KG1 (cell line): ENCODE data around the gene HCFC1.

Source experiments
- DNase-seq: peaks from one replicate; lab custom pipeline; 2025; lab: John Stamatoyannopoulos, UW

Gene HCFC1

DNA sequence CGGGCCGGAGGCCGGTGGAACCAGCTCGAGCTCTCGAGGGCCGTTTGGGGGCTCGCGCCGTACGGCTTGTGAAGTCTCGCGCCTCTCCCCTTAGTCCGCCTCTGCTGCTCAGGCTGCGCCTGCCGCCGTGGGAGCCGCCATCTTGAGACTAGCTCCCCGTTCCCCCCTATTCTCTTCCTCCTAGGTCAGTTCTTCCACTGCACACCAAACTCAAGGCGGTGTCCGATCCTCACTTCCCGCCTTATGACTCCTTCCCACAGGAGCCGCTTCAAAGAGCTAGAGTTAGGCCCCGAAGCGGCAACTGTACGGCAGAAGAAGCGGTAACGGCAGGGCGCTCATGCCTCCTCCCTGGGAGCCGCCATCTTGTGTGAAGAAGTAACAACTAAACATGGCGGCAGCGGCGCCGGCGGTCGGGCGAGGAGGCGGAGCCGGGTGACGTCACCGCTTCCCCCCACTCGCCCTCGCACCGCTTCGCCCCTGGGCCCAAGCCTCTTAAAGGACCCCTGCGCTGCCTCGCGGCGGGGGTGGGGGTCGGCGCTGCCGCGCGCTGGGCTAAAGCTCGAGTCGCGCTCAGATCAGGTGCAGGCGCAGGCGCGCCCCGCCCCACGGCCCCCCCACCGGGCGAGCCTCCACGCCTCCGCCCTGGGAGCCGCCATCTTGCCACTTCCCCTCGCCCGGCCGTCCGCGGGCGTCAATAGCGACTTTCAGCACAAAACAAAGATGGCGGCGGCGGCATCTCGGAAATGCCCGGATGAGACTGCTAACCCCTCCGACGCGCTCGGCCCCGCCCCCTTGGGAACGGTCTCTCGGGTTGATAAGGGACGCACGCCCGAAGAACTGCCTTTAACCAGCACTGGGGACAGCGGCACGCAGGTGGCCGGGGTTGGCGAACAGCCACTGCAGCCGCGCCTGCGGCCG lies at the start of gene HCFC1:
Gene HCFC1 (minus strand): TSS at position 369 of the 918 bp plus-strand sequence. CDS start 978 bp downstream, outside the sequence.
- peak; percentile 63 for DNase-seq

- no peak for DNase-seq
Observed at GRCh38 chrX:154021131-154021611, 49.6 kb upstream of the HCFC1 start.

DNA sequence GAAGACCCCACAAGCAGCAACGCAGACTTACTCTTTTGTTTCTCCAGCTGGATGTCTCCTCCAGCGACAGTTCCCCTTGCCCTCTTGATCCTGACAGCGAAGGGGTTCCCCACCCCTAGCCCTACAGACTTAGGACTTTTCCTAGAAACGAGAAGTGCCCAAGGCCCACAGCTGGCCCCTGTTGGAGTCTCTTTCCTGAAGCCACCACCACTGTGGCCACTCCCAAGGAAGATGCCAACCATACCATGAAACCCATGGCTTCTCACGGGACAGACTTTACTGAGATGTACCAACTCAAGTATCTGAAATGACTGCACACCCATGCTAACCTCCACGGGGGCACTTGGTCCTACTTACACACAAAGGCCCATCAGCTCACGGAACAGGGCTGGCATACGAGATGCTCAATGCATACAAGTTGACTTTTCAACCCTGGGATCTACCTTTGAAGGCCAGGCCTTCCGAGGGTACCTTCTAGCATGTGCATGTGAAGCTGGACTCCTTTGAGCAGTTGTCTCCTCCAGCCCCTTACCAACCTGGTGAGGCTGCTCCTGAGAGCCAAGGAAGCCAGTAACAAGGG lies 49.0 kb upstream of the HCFC1 start:
- no peak for DNase-seq

DNA sequence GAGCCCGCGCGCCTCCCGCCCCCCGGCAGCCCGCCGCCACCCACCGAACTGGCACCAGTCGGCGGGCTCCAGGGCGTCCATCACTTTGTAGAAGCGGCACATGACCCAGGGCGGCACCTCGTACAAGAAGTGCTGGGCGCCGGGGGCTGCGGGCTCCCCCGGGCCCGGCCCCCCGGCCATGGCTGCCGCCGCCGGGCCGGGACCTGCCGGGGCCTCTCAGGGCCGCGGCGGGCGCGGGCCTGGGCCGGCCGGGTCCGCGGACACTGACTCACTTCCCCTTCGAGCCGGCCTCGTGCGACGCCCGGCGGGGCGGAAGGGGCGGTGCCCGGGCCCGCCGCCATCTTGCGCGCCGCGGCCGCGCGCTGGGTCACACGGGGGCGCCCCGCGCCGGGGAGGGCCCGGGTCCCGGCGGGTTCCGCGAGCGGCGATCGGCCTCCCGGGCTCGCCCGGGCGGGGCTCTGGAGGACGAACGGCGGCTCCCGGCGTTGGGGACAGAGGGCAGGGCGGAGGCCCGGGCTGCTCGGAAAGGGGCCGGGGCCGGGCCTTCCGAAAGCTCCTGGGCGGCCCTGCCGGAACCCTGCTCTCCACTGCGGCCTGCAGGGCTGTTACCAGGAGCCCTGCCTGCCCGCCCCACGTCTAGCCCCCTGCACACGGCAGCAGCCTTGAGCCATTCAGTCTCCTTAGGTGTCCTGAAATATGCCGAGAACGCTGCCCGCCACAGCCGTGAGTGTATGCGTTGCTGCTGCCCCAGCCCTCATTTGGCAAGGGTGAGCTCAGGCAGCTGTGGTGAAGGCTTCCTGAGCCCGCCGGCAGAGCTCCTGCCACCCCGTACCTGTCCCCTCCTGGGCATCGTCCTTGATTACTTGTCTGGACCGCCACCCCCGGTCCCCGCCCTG lies 48.3 kb upstream of the HCFC1 start, which contains the start of gene IRAK1:
Gene IRAK1 (minus strand): TSS at position 270 of the 896 bp plus-strand sequence. CDS start 90 bp downstream, at position 180.
- DNase-seq, result peak; percentile 5

DNA sequence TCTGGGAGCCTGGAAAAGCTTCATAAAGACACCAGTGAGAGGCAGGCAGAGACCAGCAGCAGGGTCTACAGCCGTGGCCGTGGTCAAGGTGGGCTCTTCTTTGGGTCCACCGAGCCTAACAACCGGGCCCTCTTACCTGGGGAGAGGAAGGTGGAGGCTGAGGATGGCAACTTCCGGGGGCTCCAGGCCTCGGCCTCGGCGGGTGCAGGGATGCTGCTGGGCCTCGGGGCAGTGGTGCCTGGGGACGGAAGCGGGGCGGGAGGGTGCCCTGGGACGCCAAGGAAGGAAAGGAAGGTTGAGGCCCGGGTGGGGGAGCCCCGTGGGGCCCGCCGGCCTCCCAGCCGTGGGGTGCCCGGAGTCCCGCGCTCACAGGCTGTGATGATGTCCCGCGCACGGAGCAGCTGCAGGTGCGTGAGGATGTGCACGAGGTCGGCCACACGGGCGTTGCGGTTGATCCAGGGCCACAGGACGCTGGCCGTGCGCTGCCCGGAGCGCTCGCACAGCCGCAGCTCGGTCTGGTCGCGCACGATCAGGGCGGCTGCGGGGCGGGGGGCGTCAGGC lies 47.5 kb upstream of the HCFC1 start:
- no peak for DNase-seq

DNA sequence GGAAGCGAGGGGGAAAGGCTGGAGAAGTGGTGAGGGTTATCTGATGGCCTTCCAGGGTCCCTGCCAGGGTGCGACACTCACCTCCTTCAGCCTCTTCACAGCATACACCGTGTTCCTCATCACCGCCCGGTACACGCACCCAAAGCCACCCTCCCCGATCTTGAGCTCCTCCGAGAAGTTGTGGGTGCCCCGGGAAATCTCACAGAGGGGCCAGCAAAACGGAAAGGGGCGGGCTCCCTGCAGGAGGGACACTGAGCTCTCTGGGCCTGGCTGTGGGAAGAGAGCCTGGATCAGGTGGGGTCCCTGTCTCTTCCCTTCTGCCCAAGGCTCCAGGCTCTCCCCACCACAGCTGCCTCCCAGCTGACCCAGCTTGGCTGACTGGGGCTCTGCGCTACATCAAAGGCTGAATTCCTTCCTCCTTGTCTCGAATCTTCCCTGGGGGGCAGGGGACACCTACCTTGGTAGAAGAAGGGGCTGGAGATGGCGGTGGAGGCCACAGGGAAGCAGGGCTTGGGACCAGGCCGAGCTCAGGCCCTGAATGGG lies 47.0 kb upstream of the HCFC1 start:
- no peak for DNase-seq

DNA sequence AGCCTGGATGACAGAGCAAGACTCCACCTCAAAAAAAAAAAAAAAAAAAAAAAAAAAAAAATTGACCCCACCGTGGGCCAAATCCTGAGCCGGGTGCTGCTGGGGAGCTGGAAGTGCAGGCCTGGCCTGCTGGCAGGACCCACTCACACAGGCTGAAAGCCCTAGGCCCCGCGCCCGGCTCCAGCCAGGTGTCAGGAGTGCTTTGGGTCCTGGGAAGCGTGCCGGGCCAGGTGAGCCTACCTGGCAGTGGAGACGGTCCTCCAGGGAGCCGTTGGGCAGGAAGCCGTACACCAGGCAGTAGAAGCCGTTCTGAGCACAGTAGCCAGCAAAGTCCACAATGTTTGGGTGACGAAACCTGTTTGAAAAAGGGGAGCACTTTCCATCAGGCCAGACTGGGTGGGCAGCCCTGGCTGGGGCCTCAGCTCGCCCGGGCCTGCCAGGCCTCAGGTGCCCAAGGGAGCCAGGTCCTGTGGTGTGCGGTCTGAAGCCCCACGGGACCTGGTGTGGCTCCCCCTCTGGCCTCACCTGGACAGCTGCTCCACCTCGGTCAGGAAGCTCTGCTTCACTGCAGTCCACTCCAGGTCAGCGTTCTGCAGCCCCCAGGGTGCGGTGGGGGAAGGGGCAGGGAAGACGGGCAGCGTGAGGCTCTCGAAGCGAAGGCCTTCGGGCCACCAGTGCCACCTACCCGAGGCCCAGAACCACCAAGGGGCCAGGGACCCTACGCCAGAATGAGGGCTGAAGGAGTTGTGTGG lies 46.3 kb upstream of the HCFC1 start:
- DNase-seq, result no peak

DNA sequence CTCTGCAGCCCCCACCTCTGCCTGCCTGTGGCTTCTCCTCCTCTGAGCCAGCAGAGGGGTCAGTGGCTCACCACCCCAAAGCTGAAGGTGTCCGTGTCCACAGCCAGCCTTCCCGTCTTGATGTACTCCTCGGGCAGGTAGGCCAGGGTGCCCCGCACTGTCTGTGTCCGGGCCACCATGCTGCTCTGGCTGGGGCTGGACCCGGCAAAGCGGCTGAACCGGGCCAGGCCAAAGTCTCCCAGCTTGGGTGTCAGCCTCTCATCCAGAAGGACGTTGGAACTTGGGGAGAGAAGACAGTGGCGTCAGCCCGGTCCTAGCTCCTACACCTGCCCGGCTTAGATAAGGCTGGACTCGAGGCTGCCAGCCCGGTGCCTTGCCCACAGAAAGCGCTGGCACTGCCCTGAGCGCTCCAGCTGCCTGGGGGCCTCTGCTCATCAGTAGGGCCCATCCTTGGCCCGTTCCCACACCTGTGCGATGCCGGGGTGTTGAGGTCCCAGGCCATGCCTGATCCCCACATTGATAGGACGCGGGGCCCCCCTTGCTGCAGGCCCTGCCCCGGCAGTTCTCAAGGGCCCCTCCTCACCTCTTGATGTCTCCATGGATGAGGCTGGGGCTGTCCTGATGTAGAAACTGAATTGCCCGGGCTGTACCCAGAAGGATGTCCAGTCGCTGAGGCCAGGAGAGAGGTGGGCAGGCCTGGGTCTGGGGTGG lies 44.9 kb upstream of the HCFC1 start:
- DNase-seq, result no peak

DNA sequence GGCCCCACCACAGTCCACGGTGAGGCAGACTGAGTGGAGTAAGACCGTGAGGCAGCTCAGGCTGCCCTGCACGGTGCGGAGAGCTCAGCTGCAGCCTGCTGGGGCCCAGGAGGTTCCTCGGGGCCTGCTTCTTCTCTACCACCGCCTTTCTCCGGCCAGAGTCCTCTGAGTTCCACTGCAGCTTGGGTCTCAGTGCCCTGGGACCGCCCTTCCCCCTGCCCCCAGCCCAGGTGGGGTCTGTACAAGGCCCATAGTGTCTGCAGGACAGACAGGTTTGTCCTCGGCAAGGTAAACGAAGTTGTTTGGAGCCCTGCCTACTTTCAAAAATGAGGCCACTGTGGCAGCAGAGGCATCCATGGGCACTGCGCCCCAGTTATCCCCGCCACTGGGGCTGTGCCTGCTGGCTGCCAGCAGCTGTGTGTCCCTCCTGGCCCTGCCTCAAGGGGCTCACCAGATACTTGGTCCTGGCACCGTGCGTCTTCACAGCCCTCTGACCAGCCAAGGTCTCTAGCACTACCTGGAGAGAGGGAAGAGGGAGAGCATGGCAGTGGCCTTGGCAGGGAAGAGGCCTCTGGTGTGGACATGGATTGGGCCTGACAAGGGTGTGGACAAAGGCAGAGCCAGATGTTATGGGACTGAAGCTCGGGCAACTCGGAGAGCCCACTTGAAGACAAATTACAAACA lies 44.1 kb upstream of the HCFC1 start:
- DNase-seq, result no peak

DNA sequence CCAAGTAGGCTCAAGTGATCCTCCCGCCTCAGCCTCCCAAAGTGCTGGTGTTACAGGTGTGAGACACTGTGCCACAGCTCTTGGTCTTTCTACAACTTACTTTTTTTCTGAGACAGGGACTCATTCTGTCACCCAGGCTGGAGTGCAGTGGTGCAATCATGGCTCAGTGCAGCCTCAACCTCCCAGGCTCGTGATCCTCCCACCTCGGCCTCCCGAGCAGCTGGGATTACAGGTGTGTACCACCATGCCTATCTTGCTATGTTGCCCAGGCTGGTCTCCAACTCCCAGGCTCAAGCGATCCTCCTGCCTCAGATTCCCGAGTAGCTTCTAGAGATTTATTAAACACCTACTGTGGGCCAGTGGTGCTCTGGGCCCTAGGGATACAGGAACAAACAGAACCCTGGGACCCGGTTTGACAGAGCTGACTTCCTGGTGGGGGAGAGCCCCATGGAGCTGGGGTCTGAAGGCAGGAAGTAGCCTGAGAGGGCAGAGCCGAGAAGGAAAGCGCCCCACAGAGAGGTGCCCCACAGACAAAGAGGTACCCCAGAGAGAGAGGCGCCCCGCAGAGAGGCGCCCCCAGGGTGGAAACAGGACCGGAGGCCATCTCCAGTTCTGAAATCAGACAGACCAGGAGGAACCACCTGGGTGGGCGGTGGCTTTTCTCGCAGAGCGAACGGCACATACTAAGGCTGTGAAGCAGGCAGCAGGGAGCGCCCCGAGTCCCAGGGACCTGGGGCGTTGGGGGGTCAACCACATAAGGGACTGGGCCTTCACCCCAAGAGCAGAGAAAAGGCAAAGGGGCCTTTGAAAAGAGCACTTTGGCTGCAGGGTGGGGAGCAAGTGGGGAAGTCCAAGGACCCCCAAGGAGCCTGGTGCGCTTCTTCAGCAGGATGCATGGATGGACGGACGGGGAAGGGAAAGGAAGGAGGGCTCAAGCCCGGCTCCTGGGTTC lies 43.1 kb upstream of the HCFC1 start:
- no peak for DNase-seq

DNA sequence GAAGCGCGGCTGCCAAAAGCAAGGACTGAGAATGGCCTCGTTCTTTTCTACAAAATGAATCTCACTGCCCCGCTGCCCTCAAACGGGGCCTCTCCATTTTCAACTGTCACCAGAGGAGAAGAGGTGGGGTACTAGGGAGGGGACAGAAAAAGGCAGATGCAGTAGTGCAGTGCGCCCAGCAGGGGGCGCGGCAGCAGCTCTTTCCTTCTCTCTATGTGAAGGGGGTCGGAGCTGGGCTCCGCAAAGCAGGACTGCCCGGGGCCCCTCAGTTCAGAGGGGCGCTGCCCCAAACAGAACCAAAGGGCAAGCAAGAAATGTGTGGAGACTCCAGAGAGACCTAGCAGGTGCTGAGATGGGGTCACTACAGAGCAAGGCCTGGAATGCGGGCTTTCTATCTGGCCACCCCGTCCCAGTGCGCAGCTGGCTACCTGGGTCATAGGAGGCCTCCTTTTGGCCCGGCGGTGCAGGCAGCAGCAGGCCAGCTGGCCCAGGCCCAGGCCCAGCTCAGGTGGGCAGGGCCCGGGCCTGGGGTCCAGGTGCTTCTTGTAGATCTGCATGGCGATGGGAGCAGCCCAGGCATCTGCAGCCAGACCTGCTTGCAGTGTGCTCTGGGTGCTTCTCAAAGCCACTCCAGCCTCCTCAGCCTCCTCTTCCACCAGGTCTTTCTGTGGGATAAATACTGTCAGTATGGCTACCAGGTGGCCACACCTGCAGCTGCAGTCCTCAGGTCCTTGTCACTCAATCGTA lies 42.2 kb upstream of the HCFC1 start:
- DNase-seq, result no peak

DNA sequence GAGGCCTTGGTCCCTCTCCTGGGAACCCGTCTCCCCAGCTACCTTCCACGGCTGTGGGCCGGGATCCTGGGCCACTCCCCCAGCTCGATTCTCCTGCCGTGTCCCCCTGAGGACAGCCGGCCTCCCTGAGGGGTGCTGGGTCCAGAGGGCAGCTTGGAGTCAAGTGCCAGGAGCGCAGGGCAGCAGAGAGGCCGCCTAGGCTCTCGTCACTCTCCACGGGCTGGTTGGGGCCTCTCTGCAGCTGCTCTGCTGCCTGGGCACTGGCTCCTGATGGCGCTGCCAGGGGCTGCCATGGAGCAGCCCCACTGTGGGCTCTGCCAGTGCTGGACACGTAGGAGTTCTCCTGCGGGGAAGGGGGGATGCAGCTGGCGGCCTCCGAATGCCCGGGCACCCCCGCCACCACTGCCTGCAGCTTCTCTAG lies 41.4 kb upstream of the HCFC1 start:
- DNase-seq, result no peak

- no peak for DNase-seq
Observed at GRCh38 chrX:154012336-154012991, 40.8 kb upstream of the HCFC1 start.

DNA sequence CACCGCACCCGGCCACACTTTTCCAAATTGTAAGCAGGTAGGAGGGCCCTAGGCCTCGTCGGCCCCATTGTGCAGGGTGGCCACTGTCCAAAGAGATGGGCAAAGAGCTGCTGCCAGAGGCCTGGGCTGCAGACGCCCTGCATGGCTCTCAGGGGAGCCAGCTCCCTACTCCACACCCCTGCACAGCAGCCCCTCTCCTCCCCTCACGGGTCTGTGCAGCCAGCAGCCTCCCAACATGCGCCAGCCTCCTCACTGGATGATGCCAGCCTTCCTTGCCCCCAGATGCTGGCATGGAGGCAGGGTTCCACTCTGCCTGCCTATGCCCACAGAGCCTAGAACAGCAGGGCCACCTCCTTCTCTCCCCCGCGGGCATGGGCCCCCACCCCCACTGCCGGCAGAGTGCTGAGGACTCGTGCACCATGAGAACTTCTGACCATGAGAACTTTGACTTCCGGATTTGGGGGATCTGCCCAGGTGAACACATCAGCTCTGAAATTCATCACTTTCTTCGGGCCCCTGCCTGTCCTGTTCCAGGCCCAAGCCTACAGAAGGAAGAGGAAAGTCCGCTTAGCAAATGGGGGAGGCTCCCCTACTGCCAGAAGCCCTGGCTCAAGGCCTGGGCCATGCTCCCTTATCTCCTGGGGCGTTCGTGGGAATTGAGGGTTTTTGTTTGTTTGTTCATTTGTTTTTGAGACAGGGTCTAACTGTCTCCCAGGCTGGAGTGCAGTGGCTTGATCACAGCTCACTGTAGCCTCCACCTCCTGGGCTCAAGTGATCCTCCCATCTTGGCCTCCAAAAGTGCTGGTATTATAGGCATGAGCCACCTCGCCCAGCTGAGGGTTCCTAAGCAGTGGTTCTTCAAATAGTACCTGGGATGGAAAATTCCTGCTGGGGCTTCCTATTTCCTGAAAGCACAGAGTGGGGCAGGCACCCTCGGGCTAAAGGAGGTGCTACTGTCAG lies 40.0 kb upstream of the HCFC1 start:
- no peak for DNase-seq

DNA sequence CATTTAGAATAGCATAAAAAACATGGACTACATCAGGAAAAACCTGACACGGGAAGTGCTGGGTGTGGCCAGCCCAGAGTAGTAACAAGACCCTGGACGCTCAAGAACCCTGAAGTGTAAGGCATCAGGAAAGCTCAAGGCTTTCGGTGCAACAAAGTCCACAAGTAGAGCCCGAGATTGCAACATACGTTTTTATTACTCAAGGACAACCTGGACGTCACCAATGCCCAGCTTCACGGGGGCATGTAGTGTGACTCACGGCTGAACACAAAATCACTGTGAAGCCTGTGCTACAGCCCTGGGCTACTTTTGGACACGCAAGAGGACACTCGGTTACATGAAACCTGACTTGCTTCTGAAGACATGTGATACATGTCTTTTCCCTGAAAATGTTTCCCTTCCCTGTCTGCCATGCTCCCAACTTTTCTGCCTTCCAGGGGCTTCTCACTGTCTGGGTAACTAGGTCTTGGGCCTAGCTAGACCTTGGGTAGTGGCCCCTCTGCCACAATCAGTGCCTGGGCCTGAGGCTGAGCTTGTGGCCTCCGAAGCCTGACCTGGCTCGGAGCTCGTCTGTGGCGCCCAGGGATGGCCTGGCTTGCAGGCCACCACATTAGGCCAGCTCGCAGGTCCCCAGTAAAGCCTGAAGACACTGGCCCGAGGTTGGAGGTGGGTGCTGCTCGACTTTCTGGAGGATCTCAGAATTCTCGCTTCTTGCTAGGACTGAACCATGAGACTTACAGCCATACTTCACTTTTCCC lies 38.9 kb upstream of the HCFC1 start:
- DNase-seq, result no peak
